ENCODE results near the gene RAD9B. TPM values are rescaled to one million over a fixed set of nuclear protein-coding genes. Genes with fewer than 3 reads are reported as not detected.

The RAD9B gene
- total and polyA plus RNA-seq, 4 donors, result 0.57 to 2.2 (median 2.2) TPM; not detected in 1

Other genes starting within 250 kb of the RAD9B start
- gene ATP2A2, start 221.1 kb upstream of the RAD9B start, total RNA-seq, result 100 to 1,000 TPM; 231 to 285 TPM
- gene ATP2A2, start 221.1 kb upstream of the RAD9B start, polyA plus RNA-seq, result 100 to 1,000 TPM in 1 of 2 donors, 10 to 100 TPM in 1; 41.3 to 104 TPM
- gene ANAPC7, start 98.6 kb upstream of the RAD9B start, total RNA-seq, result 10 to 100 TPM; 37.5 to 50.3 TPM
- 10 to 100 TPM; 17.2 to 47.0 TPM for gene ANAPC7, start 98.6 kb upstream of the RAD9B start, polyA plus RNA-seq
- 100 to 1,000 TPM; 154 to 155 TPM for gene ARPC3, start 52.0 kb upstream of the RAD9B start, total RNA-seq
- gene ARPC3, start 52.0 kb upstream of the RAD9B start, polyA plus RNA-seq, result 100 to 1,000 TPM; 240 to 452 TPM
- gene GPN3, start 34.1 kb upstream of the RAD9B start, total RNA-seq, result 10 to 100 TPM; 14.5 to 20.6 TPM
- 10 to 100 TPM; 26.7 to 27.8 TPM for gene GPN3, start 34.1 kb upstream of the RAD9B start, polyA plus RNA-seq
- 1 to 10 TPM; 6.6 to 7.1 TPM for gene FAM216A, start 33.5 kb upstream of the RAD9B start, total RNA-seq
- gene FAM216A, start 33.5 kb upstream of the RAD9B start, polyA plus RNA-seq, result 10 to 100 TPM in 1 of 2 donors, 1 to 10 TPM in 1; 8.2 to 11.9 TPM
- gene VPS29, start 220 bp upstream of the RAD9B start, total RNA-seq, result 100 to 1,000 TPM in 1 of 2 donors, 10 to 100 TPM in 1; 99.6 to 122 TPM
- gene VPS29, start 220 bp upstream of the RAD9B start, polyA plus RNA-seq, result 100 to 1,000 TPM; 222 to 223 TPM
- gene PPTC7, start 81.0 kb downstream of the RAD9B start, total RNA-seq, result 10 to 100 TPM; 17.1 to 21.8 TPM
- 1 to 10 TPM; 8.5 to 9.5 TPM for gene PPTC7, start 81.0 kb downstream of the RAD9B start, polyA plus RNA-seq
- gene TCTN1, start 111.8 kb downstream of the RAD9B start, total RNA-seq, result 10 to 100 TPM; 19.3 to 40.3 TPM
- 10 to 100 TPM; 21.0 to 47.1 TPM for gene TCTN1, start 111.8 kb downstream of the RAD9B start, polyA plus RNA-seq
- gene HVCN1, start 186.8 kb downstream of the RAD9B start, total RNA-seq, result 10 to 100 TPM in 1 of 2 donors, 1 to 10 TPM in 1; 4.1 to 10.1 TPM
- gene HVCN1, start 186.8 kb downstream of the RAD9B start, polyA plus RNA-seq, result 1 to 10 TPM; 6.0 to 8.6 TPM
- gene PPP1CC, start 240.6 kb downstream of the RAD9B start, total RNA-seq, result 10 to 100 TPM; 73.8 to 85.8 TPM
- gene PPP1CC, start 240.6 kb downstream of the RAD9B start, polyA plus RNA-seq, result 100 to 1,000 TPM in 1 of 2 donors, 10 to 100 TPM in 1; 84.4 to 178 TPM

All from aorta (tissue), 4 donors.